ENCODE measurements around the gene ZNF350.
"Not testable (repeated sequence)": the region's sequence is repeated elsewhere in the genome, so short reads cannot be mapped to it uniquely, and the experiment has no call there.

DNA sequence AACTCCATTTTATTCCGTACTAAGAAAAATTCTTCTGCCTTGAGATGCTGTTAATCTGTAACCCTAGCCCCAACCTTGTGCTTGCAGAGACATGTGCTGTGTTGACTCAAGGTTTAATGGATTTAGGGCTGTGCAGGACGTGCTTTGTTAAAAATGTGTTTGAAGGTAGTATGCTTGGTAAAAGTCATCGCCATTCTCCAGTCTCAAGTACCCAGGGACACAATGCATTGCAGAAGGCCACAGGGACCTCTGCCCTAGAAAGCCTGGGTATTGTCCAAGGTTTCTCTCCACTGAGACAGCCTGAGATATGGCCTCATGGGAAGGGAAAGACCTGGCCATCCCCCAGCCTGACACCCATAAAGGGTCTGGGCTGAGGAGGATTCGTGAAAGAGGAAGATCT is 28.8 kb downstream of the ZNF350 start:
- not testable (repeated sequence) for TF ChIP-seq POLR2A (IDR thresholded peaks at IDR 0.05)
- TF ChIP-seq, protein P1, sequence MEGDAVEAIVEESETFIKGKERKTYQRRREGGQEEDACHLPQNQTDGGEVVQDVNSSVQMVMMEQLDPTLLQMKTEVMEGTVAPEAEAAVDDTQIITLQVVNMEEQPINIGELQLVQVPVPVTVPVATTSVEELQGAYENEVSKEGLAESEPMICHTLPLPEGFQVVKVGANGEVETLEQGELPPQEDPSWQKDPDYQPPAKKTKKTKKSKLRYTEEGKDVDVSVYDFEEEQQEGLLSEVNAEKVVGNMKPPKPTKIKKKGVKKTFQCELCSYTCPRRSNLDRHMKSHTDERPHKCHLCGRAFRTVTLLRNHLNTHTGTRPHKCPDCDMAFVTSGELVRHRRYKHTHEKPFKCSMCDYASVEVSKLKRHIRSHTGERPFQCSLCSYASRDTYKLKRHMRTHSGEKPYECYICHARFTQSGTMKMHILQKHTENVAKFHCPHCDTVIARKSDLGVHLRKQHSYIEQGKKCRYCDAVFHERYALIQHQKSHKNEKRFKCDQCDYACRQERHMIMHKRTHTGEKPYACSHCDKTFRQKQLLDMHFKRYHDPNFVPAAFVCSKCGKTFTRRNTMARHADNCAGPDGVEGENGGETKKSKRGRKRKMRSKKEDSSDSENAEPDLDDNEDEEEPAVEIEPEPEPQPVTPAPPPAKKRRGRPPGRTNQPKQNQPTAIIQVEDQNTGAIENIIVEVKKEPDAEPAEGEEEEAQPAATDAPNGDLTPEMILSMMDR (IDR thresholded peaks at IDR 0.05) = not testable (repeated sequence)
